Smooth muscle cell (in vitro differentiated cells): ENCODE results near the gene MRAP2. TPM values are rescaled to one million over a fixed set of nuclear protein-coding genes. Genes with fewer than 3 reads are reported as not detected.

Experiments used
- DNase-seq: peaks from one replicate; lab custom pipeline; 2025; ENCODE audit not compliant: unreplicated experiment; lab: John Stamatoyannopoulos, UW
- H2AFZ ChIP-seq: fragments of 200-600 bp; sonication (generic); 2 replicates; pipeline ENCODE4 v1.6.0; 2016; ENCODE audit warnings: antibody characterized with exemption, low read depth, mild to moderate bottlenecking
- H3F3A ChIP-seq: fragments of 200-600 bp; sonication (generic); 2 replicates; pipeline ENCODE4 v1.6.0; 2017; ENCODE audit warnings: antibody characterized with exemption, low read depth
- H3K27ac ChIP-seq: fragments of 200-600 bp; sonication (generic); 2 replicates; pipeline ENCODE4 v1.5.1; 2016; ENCODE audit warnings: low read depth, mild to moderate bottlenecking
- H3K27me3 ChIP-seq: fragments of 200-600 bp; sonication (generic); 2 replicates; pipeline ENCODE4 v1.6.1; 2016; ENCODE audit warnings: low read depth, mild to moderate bottlenecking
- H3K36me3 ChIP-seq: fragments of 200-600 bp; sonication (generic); 2 replicates; pipeline ENCODE4 v1.5.1; 2016; ENCODE audit warnings: low read depth
- H3K4me1 ChIP-seq: fragments of 200-600 bp; sonication (generic); 2 replicates; pipeline ENCODE4 v1.5.1; 2016; ENCODE audit warnings: low read depth
- H3K4me2 ChIP-seq: fragments of 200-600 bp; sonication (generic); 2 replicates; pipeline ENCODE4 v1.6.0; 2016; ENCODE audit warnings: mild to moderate bottlenecking
- H3K4me3 ChIP-seq: fragments of 200-600 bp; sonication (generic); 2 replicates; pipeline ENCODE4 v1.5.1; 2016; ENCODE audit warnings: mild to moderate bottlenecking
- H3K79me2 ChIP-seq: fragments of 200-600 bp; sonication (generic); 2 replicates; pipeline ENCODE4 v1.6.0; 2016; ENCODE audit warnings: low read depth, mild to moderate bottlenecking
- H3K9ac ChIP-seq: fragments of 200-600 bp; sonication (generic); 2 replicates; pipeline ENCODE4 v1.6.0; 2016; ENCODE audit warnings: low read depth
- H3K9me3 ChIP-seq: fragments of 200-600 bp; sonication (generic); replicated peaks from 2 replicates; pipeline ENCODE4 v1.5.1; 2016; ENCODE audit warnings: low read depth
- H4K20me1 ChIP-seq: fragments of 200-600 bp; sonication (generic); 2 replicates; pipeline ENCODE4 v1.6.0; 2016; ENCODE audit warnings: low read depth
- CTCF ChIP-seq: fragments of 200-600 bp; sonication (generic); IDR thresholded peaks from 2 replicates; pipeline ENCODE4 v1.5.1; 2017; ENCODE audit warnings: borderline replicate concordance, mild to moderate bottlenecking, antibody characterized with exemption; ENCODE audit not compliant: insufficient read depth, poor library complexity, severe bottlenecking
- WGBS: methylation state at CpG from one replicate; pipeline ENCODE4 v1.1.7; 2016; ENCODE audit warnings: low lambda C conversion rate; 5-methylcytosine and 5-hydroxymethylcytosine counted together
- polyA plus RNA-seq: library from polyadenylated mRNA; unstranded; fragments of >200 nt; fragmentation: Nextera tagmentation; extraction: Ambion mirVana; gene quantifications from 2 replicates; pipeline ENCODE4 v1.2.1, GENCODE V29; 2016
- total RNA-seq: library from RNA; depleted of rRNA; stranded (reverse); fragments of >200 nt; gene quantifications from 2 replicates; pipeline ENCODE4 v1.2.3, GENCODE V29; 2014

MRAP2 gene
- total and polyA plus RNA-seq, 2 experiments from 2014 or later, result 15.0 to 20.5 TPM

GRCh38 chr6:84050408-84050807, 16.8 kb downstream of the MRAP2 start:
- Histone ChIP-seq H3K36me3 (no peaks in the 10 kb centered on the region), H3K27me3 (no peaks in the 10 kb centered on the region), H3K9ac (no peak overlapping the region), H2AFZ (no peak overlapping the region), H3F3A (peaks cover 7% of the 10 kb centered on the region), H3K4me2 (peak overlapping the region; percentile 8), H3K4me3 (no peak overlapping the region), H3K27ac (peak overlapping the region; percentile 49), H4K20me1 (no peaks in the 10 kb centered on the region), H3K9me3 (no peaks in the 10 kb centered on the region), H3K79me2 (peaks cover 6% of the 10 kb centered on the region), H3K4me1 (peaks cover 18% of the 10 kb centered on the region)
- 52% methylated on average over 5 of the region's 5 CpGs for WGBS
- TF ChIP-seq CTCF, result no peak
- DNase-seq, result no peak

- no peak for TF ChIP-seq CTCF
- H3K27me3 ChIP-seq, result no peaks in the 10 kb centered on the region
- H3F3A ChIP-seq, result peaks cover 7% of the 10 kb centered on the region
- peak overlapping the region; percentile 85 for H3K27ac ChIP-seq
- H3K4me1 ChIP-seq, result peaks cover 18% of the 10 kb centered on the region
- WGBS, result 9% methylated on average over 7 of the region's 7 CpGs
- peak overlapping the region; percentile 50 for H2AFZ ChIP-seq
- no peaks in the 10 kb centered on the region for H3K36me3 ChIP-seq
- peak overlapping the region; percentile 72 for H3K9ac ChIP-seq
- H3K9me3 ChIP-seq, result no peaks in the 10 kb centered on the region
- peak overlapping the region; percentile 19 for H3K4me3 ChIP-seq
- peak; percentile 17 for DNase-seq
- H3K4me2 ChIP-seq, result peak overlapping the region; percentile 79
- H4K20me1 ChIP-seq, result no peaks in the 10 kb centered on the region
- H3K79me2 ChIP-seq, result peaks cover 5% of the 10 kb centered on the region
Measured at GRCh38 chr6:84052204-84052882, 18.8 kb downstream of the MRAP2 start.

- Histone ChIP-seq H4K20me1 (no peaks in the 10 kb centered on the region), H3K4me3 (no peak overlapping the region), H3K79me2 (peaks cover under 1% of the 10 kb centered on the region), H3K27me3 (no peaks in the 10 kb centered on the region), H3K9ac (no peak overlapping the region), H2AFZ (peak overlapping the region; percentile 50), H3K27ac (peak overlapping the region; percentile 85), H3K4me2 (peak overlapping the region; percentile 79), H3F3A (peaks cover 7% of the 10 kb centered on the region), H3K4me1 (peaks cover 18% of the 10 kb centered on the region), H3K9me3 (no peaks in the 10 kb centered on the region), H3K36me3 (no peaks in the 10 kb centered on the region)
- no peak for TF ChIP-seq CTCF
- 53% methylated on average over 7 of the region's 7 CpGs for WGBS
- no peak for DNase-seq
Measured at GRCh38 chr6:84052883-84053241, 19.3 kb downstream of the MRAP2 start.

GRCh38 chr6:84055647-84056046, 22.1 kb downstream of the MRAP2 start:
- Histone ChIP-seq H3K27ac (no peak overlapping the region), H3K9me3 (no peaks in the 10 kb centered on the region), H3K4me1 (peaks cover 15% of the 10 kb centered on the region), H3K36me3 (no peaks in the 10 kb centered on the region), H3K4me2 (no peak overlapping the region), H3K79me2 (no peaks in the 10 kb centered on the region), H2AFZ (no peak overlapping the region), H3K27me3 (no peaks in the 10 kb centered on the region), H4K20me1 (no peaks in the 10 kb centered on the region), H3K4me3 (no peak overlapping the region), H3F3A (peaks cover 3% of the 10 kb centered on the region), H3K9ac (no peak overlapping the region)
- DNase-seq, result no peak
- 82% methylated on average over 2 of the region's 2 CpGs for WGBS
- no peak for TF ChIP-seq CTCF
